ENCODE data around the gene ARPC4. TPM values are rescaled to one million over a fixed set of nuclear protein-coding genes. Genes with fewer than 3 reads are reported as not detected.

The ARPC4 gene
- total and polyA plus RNA-seq, 2 of the 13 experiments (the other 11 are each of a cell fraction or from before 2014, with no cell fraction given) = 30.1 to 83.6 TPM

- TF ChIP-seq THAP8 (CRISPR knock-in tag; IDR thresholded peaks at IDR 0.05; ENCODE audit: borderline replicate concordance) (no peak), ZMYM2 (CRISPR knock-in tag; IDR thresholded peaks at IDR 0.05) (no peak), ZNF446 (CRISPR knock-in tag; IDR thresholded peaks at IDR 0.05) (no peak), ZNF331 (CRISPR knock-in tag; IDR thresholded peaks at IDR 0.05) (peak; percentile 14; the same call in 1 of the 2 replicates), ZNF784 (CRISPR knock-in tag; IDR thresholded peaks at IDR 0.05; ENCODE audit: borderline replicate concordance) (no peak; the same call in 1 of the 2 replicates), CBX1 (IDR thresholded peaks at IDR 0.05; ENCODE audit: low read depth) (no peak), ZNF205 (CRISPR knock-in tag; IDR thresholded peaks at IDR 0.05) (0 out of 2 replicates have a peak, but pooled peaks have one; percentile 13), GATA4 (IDR thresholded peaks at IDR 0.05; ENCODE audit: borderline replicate concordance, low read depth) (0 out of 2 replicates have a peak, but pooled peaks have one; percentile 16), HMGXB4 (CRISPR knock-in tag; IDR thresholded peaks at IDR 0.05; ENCODE audit: borderline replicate concordance in 1 of 2, low read depth in 1 of 2) (peak; percentile 70 to 73), ERF (CRISPR knock-in tag; IDR thresholded peaks at IDR 0.05) (peak; percentile 22; the same call in 1 of the 2 replicates), SMC3 (IDR thresholded peaks at IDR 0.05; ENCODE audit: low read length) (no peak; the same call in 1 of the 2 replicates), ZNF142 (CRISPR knock-in tag; IDR thresholded peaks at IDR 0.05) (peak; percentile 74; the same call in 1 of the 2 replicates), AGO2 (optimal IDR thresholded peaks at IDR 0.05; ENCODE audit: low read depth, low read length) (peak; percentile 77), ZNF574 (CRISPR knock-in tag; IDR thresholded peaks at IDR 0.05) (peak; percentile 74), PREB (CRISPR knock-in tag; IDR thresholded peaks at IDR 0.05) (no peak)
Observed at GRCh38 chr3:9792405-9793160, at the start of gene ARPC4, which contains the start of gene TADA3 (continued).

All from HepG2 (cell line).